OCI-LY1 (cell line): ENCODE results near the gene RAD50.

Source experiments
- H2AFZ ChIP-seq: fragments of 200-600 bp; sonication (generic), shearing (Covaris generic); 2 replicates; pipeline ENCODE4 v1.6.0; 2014; ENCODE audit warnings: antibody characterized with exemption, mild to moderate bottlenecking, low read length
- H3F3A ChIP-seq: fragments of 200-600 bp; sonication (generic), shearing (Covaris generic); 2 replicates; pipeline ENCODE4 v1.6.0; 2014; ENCODE audit warnings: mild to moderate bottlenecking, antibody characterized with exemption, low read length, moderate library complexity; ENCODE audit not compliant: insufficient read depth
- H3K27ac ChIP-seq: fragments of 200-600 bp; sonication (generic); 2 replicates; pipeline ENCODE4 v1.5.1; 2014; ENCODE audit warnings: low read length, mixed run types, mild to moderate bottlenecking, low read depth; ENCODE audit not compliant: poor library complexity, severe bottlenecking
- H3K27me3 ChIP-seq: fragments of 200-600 bp; sonication (generic); 2 replicates; pipeline ENCODE4 v1.6.0; 2014; ENCODE audit warnings: antibody characterized with exemption, mild to moderate bottlenecking, low read length, moderate library complexity; ENCODE audit not compliant: insufficient read depth
- H3K36me3 ChIP-seq: fragments of 200-600 bp; sonication (generic); 2 replicates; pipeline ENCODE4 v1.6.1; 2014; ENCODE audit warnings: mild to moderate bottlenecking, antibody characterized with exemption, low read length, moderate library complexity, mixed read lengths; ENCODE audit not compliant: insufficient read depth
- H3K4me1 ChIP-seq: fragments of 200-600 bp; sonication (generic); 2 replicates; pipeline ENCODE4 v1.5.1; 2014; ENCODE audit warnings: mild to moderate bottlenecking, low read length, moderate library complexity; ENCODE audit not compliant: insufficient read depth, severe bottlenecking
- H3K4me2 ChIP-seq: fragments of 200-600 bp; sonication (generic), shearing (Covaris generic); 2 replicates; pipeline ENCODE4 v1.6.1; 2014; ENCODE audit warnings: low read length
- H3K4me3 ChIP-seq: fragments of 200-600 bp; sonication (generic); 2 replicates; pipeline ENCODE4 v1.5.1; 2014; ENCODE audit warnings: low read length, low read depth, mild to moderate bottlenecking, mixed read lengths; ENCODE audit not compliant: poor library complexity, severe bottlenecking
- H3K79me2 ChIP-seq: fragments of 200-600 bp; shearing (Covaris generic); 2 replicates; pipeline ENCODE4 v1.6.1; 2016; ENCODE audit warnings: mixed run types, low read length, mixed read lengths; ENCODE audit not compliant: insufficient read depth
- H3K9ac ChIP-seq: fragments of 200-600 bp; sonication (generic), shearing (Covaris generic); 2 replicates; pipeline ENCODE4 v1.6.1; 2014; ENCODE audit warnings: mild to moderate bottlenecking, low read length, mixed read lengths
- H3K9me2 ChIP-seq: fragments of 200-600 bp; sonication (generic), shearing (Covaris generic); 2 replicates; pipeline ENCODE4 v1.6.1; 2014; ENCODE audit warnings: low read depth, mild to moderate bottlenecking, low read length, mixed read lengths
- H3K9me3 ChIP-seq: fragments of 200-600 bp; shearing (Covaris generic); 2 replicates; pipeline ENCODE4 v1.6.1; 2014; ENCODE audit warnings: low read length, mixed read lengths
- H4K20me1 ChIP-seq: fragments of 200-600 bp; sonication (generic), shearing (Covaris generic); 2 replicates; pipeline ENCODE4 v1.6.0; 2016; ENCODE audit warnings: mild to moderate bottlenecking, low read length; ENCODE audit not compliant: insufficient read depth
- CTCF ChIP-seq: fragments of 200-600 bp; sonication (generic), shearing (Covaris generic); IDR thresholded peaks from 2 replicates; pipeline ENCODE4 v1.5.1; 2017; ENCODE audit warnings: mild to moderate bottlenecking, antibody characterized with exemption, low read length, moderate library complexity, mixed read lengths
- EZH2 ChIP-seq: fragments of 200-600 bp; sonication (generic), shearing (Covaris generic); IDR thresholded peaks from 2 replicates; pipeline ENCODE4 v1.8.0; 2017; ENCODE audit warnings: borderline replicate concordance, mixed run types, mild to moderate bottlenecking, antibody characterized with exemption, low read length, moderate library complexity, mixed read lengths

The RAD50 gene

GRCh38 chr5:132680780-132681475 lies 124.2 kb downstream of the RAD50 start:
- Histone ChIP-seq H2AFZ (no peak overlapping the region), H3K36me3 (no peaks in the 10 kb centered on the region), H3K4me3 (no peak overlapping the region), H3K27ac (peak overlapping the region; percentile 39), H3K27me3 (no peaks in the 10 kb centered on the region), H3K4me1 (peaks cover 28% of the 10 kb centered on the region), H3K9ac (no peak overlapping the region), H4K20me1 (no peaks in the 10 kb centered on the region), H3F3A (no peaks in the 10 kb centered on the region), H3K4me2 (no peak overlapping the region), H3K9me2 (no peaks in the 10 kb centered on the region), H3K9me3 (no peaks in the 10 kb centered on the region), H3K79me2 (no peaks in the 10 kb centered on the region)
- TF ChIP-seq EZH2: no peak
- no peak for TF ChIP-seq CTCF

GRCh38 chr5:132681476-132681831 lies 124.7 kb downstream of the RAD50 start:
- no peaks in the 10 kb centered on the region for H3K9me2 ChIP-seq
- H4K20me1 ChIP-seq: no peaks in the 10 kb centered on the region
- H3K27ac ChIP-seq: peak overlapping the region; percentile 39
- no peak for TF ChIP-seq CTCF
- no peak for TF ChIP-seq EZH2
- H3K4me3 ChIP-seq: no peak overlapping the region
- H3K79me2 ChIP-seq: no peaks in the 10 kb centered on the region
- H3K9me3 ChIP-seq: no peaks in the 10 kb centered on the region
- H3K4me2 ChIP-seq: no peak overlapping the region
- H3K4me1 ChIP-seq: peaks cover 28% of the 10 kb centered on the region
- H3K27me3 ChIP-seq: no peaks in the 10 kb centered on the region
- no peak overlapping the region for H3K9ac ChIP-seq
- H3K36me3 ChIP-seq: no peaks in the 10 kb centered on the region
- no peak overlapping the region for H2AFZ ChIP-seq
- no peaks in the 10 kb centered on the region for H3F3A ChIP-seq

GRCh38 chr5:132681983-132682382 lies 125.2 kb downstream of the RAD50 start:
- Histone ChIP-seq H3K9me3 (no peaks in the 10 kb centered on the region), H3K9me2 (no peaks in the 10 kb centered on the region), H3K27ac (peak overlapping the region; percentile 39), H3F3A (no peaks in the 10 kb centered on the region), H3K27me3 (no peaks in the 10 kb centered on the region), H2AFZ (no peak overlapping the region), H3K79me2 (no peaks in the 10 kb centered on the region), H3K9ac (no peak overlapping the region), H3K4me3 (no peak overlapping the region), H3K36me3 (no peaks in the 10 kb centered on the region), H4K20me1 (no peaks in the 10 kb centered on the region), H3K4me1 (peaks cover 28% of the 10 kb centered on the region), H3K4me2 (no peak overlapping the region)
- TF ChIP-seq EZH2 (no peak), CTCF (no peak)
